Activated CD4-positive, alpha-beta T cell treated with anti-CD3 and anti-CD28 coated beads for 24 hours (primary cell): ENCODE measurements around the gene NAPB.

Experiments used
- DNase-seq, 2 donors: peaks; one replicate each; pipeline ENCODE4 v3.0.0-alpha.2; 2020; ENCODE audit warnings: low read depth in 2 of 2

The NAPB gene

GRCh38 chr20:23344336-23344735, 77.0 kb downstream of the NAPB start:
- no peak for DNase-seq

GRCh38 chr20:23343590-23343989, 77.7 kb downstream of the NAPB start:
- no peak for DNase-seq

GRCh38 chr20:23341073-23341472, 80.2 kb downstream of the NAPB start:
- no peak for DNase-seq

- DNase-seq, result no peak
Measured at GRCh38 chr20:23340524-23340923, 80.8 kb downstream of the NAPB start.

- no peak for DNase-seq
Measured at GRCh38 chr20:23339986-23340385, 81.3 kb downstream of the NAPB start.

GRCh38 chr20:23337312-23337711, 84.0 kb downstream of the NAPB start:
- no peak for DNase-seq

- no peak for DNase-seq
Measured at GRCh38 chr20:23336476-23336875, 84.8 kb downstream of the NAPB start.

- DNase-seq, result no peak
Measured at GRCh38 chr20:23335521-23335920, 85.8 kb downstream of the NAPB start.

- DNase-seq, result no peak
Measured at GRCh38 chr20:23334111-23334510, 87.2 kb downstream of the NAPB start.

GRCh38 chr20:23332467-23332866, 88.8 kb downstream of the NAPB start:
- no peak for DNase-seq

GRCh38 chr20:23331450-23332350, 89.6 kb downstream of the NAPB start:
- no peak for DNase-seq

- DNase-seq, result no peak
Measured at GRCh38 chr20:23327617-23328333, 93.5 kb downstream of the NAPB start.

GRCh38 chr20:23326774-23327173, 94.5 kb downstream of the NAPB start:
- no peak for DNase-seq

GRCh38 chr20:23325107-23325506, 96.2 kb downstream of the NAPB start:
- DNase-seq, result no peak
